ENCODE results near the gene GDI2. TPM values are rescaled to one million over a fixed set of nuclear protein-coding genes. Genes with fewer than 3 reads are reported as not detected.

The GDI2 gene
- 100 to 1,000 TPM; 190 to 272 (median 211) TPM for total RNA-seq
- polyA plus RNA-seq = 100 to 1,000 TPM; 100 to 152 (median 146) TPM
- long read RNA-seq, donor 1, transcript GDI2-203 (11 exons, 2,412 nt) = major isoform, 66 of 86 reads
- long read RNA-seq, donor 1, partial matches to known transcripts = 20 of 86 reads
- long read RNA-seq, donor 1, other reads (novel, unspliced or antisense) = 0 of 86 reads
- long read RNA-seq, donor 2, transcript GDI2-203 (11 exons, 2,412 nt) = major isoform, 60 of 273 reads
- long read RNA-seq, donor 2, partial matches to known transcripts = 213 of 273 reads
- long read RNA-seq, donor 2, other reads (novel, unspliced or antisense) = 0 of 273 reads

DNA sequence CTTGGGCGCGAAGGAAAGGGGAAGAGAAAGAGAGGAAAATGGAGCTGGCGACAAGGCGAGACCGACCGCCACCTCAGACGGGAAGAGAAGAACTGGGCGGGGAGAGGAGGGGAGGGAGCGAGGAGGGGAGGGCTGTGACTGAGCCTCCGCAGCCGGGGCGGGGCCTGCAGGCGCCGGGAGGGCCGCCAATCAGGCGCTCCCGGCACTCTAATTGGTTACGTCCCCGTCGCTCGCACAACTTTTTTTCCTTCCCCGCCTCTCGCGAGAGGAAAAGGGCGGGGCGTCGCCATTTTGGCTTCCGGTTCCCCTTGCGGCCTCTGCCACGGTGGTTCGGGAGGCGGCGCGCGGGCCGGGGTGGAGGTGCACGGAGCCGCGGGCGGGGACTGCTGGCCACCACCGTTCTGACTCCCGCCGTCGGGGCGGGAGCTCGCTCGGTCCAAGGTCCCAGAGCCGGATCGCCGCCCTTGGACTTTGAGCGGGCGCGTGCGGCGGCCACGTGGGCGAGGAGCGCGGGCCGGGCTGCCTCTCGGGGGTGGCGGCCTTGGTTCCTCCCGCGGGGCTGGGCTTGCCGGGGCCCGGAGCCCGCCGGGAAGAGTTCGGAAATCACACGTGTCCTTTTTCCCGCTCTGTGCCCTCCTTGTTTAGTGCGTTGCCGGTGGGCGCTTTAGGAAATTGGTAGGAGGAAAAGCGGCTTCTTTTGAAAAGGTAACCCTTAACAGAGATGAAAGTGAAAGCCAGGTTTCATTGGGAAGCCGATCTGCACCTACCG lies at the start of gene GDI2:
GDI2 (minus strand) TSS at position 94 of the 769 bp plus-strand sequence. CDS start 176 bp downstream, outside the sequence.
- Histone ChIP-seq H3K27me3 (replicated peaks in 1 of 7) (no peaks in the 10 kb centered on the region), H3K9me3 (no peaks in the 10 kb centered on the region), H3K27ac (peak within 1 kb of the TSS; percentile 95 to 99 (median 98)), H3K36me3 (no peaks in the 10 kb centered on the region), H3K4me1 (peaks cover 34 to 88% (median 74%) of the 10 kb centered on the region in 6 donors), H3K4me3 (peak within 1 kb of the TSS; percentile 82 to 95 (median 90))
- intact Hi-C loops (cut with DNase I; ENCODE audit: low total_unique reads) = loop anchor here (10.0 kb wide), 2 partner anchors 61 to 129 kb away; partner anchors contain the start of gene TASOR2
- TF ChIP-seq POLR2A (IDR thresholded peaks at IDR 0.05) (peak; percentile 10 to 93 (median 61)), POLR2AphosphoS5 (IDR thresholded peaks at IDR 0.05) (peak; percentile 96 to 99 (median 98)), CTCF (IDR thresholded peaks at IDR 0.05 in 8 of 11, conservative IDR thresholded peaks at IDR 0.05 in 3 of 11) (peak in 3 of 11 experiments; percentile 33 to 59 (median 52))
- peak; percentile 98 for DNase-seq
- 0 to 1% (median 1%) methylated on average over 60 to 77 of the region's 77 CpGs for WGBS, 5 donors

DNA sequence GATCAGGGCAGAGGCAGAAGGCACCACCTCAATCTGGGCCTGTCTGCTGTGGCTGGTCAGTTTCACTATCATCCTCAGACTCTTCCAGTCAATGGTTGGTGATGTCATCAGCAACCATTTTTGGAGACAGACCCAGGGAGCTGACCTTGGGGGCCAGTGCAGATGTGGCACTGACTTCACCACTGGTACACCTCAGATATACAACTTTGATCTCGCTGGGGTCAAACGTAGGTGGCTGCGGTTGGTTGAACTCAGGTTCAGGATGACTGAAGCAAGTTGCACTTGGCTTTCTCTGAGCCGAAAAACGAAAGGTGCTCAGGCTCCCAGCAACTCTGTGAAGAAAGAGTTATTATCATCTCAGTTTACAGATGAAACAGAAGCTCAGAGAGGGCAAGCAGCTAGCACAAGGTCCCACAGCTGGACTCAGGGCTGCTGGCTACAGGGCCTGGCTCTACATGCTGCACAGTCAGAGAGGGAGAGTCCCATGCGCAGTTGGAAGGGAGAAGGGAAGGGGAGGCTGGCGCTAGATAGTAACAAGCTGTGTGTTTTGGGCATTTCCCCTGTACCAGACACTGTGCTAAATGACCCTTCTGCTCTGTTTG lies 49.2 kb upstream of the GDI2 start:
- intact Hi-C loops (cut with DNase I; ENCODE audit: low total_unique reads) = no loop called here
- Histone ChIP-seq H3K27me3 (replicated peaks in 1 of 7) (no peaks in the 10 kb centered on the region), H3K4me3 (peak overlapping the region in 1 of 8 donors; percentile 17), H3K9me3 (peaks cover 0 to 3% (median 0%) of the 10 kb centered on the region in 8 donors), H3K27ac (peak overlapping the region in 5 of 8 donors; percentile 6 to 50 (median 32)), H3K4me1 (peaks cover 0 to 36% (median 9%) of the 10 kb centered on the region in 6 donors), H3K36me3 (no peaks in the 10 kb centered on the region)
- WGBS, 5 donors = 83 to 89% (median 83%) methylated on average over 7 of the region's 7 CpGs
- DNase-seq = no peak
- TF ChIP-seq CTCF (IDR thresholded peaks at IDR 0.05 in 8 of 11, conservative IDR thresholded peaks at IDR 0.05 in 3 of 11) (no peak), POLR2A (IDR thresholded peaks at IDR 0.05) (no peak), POLR2AphosphoS5 (IDR thresholded peaks at IDR 0.05) (no peak)

DNA sequence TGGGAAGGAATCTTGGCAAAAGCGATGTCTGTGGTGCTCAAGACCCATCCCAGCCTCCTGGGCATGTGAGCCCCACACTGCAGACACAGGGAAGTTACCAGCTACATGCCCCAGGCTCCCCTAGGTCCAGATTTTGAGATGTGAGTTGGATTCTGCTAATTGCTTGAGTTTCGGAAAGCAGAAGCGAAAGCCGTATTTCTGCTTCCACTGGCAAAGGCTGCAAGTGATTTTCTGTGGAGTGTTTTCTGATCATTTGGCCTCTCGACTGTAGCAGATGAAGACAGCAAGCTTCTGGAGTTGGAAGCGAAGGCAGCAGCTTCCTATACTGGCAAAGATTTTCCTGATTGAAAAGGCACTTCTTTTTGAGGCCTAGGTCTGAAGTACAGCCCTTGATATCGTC lies 46.8 kb upstream of the GDI2 start:
- no peak for DNase-seq
- Histone ChIP-seq H3K36me3 (no peaks in the 10 kb centered on the region), H3K27me3 (replicated peaks in 1 of 7) (no peaks in the 10 kb centered on the region), H3K4me3 (no peak overlapping the region), H3K27ac (peak overlapping the region in 1 of 8 donors; percentile 2), H3K9me3 (peaks cover 0 to 3% (median 0%) of the 10 kb centered on the region in 8 donors), H3K4me1 (peaks cover 0 to 20% (median 3%) of the 10 kb centered on the region in 6 donors)
- WGBS, 5 donors = 76 to 89% (median 84%) methylated on average over 7 of the region's 7 CpGs
- TF ChIP-seq POLR2AphosphoS5 (IDR thresholded peaks at IDR 0.05) (no peak), CTCF (IDR thresholded peaks at IDR 0.05 in 8 of 11, conservative IDR thresholded peaks at IDR 0.05 in 3 of 11) (no peak), POLR2A (IDR thresholded peaks at IDR 0.05) (no peak)
- intact Hi-C loops (cut with DNase I; ENCODE audit: low total_unique reads) = no loop called here

All from spleen (tissue), 13 donors.